GM18517 (cell line): ENCODE results near the gene ORMDL3.
"Not testable (repeated sequence)": the region's sequence is repeated elsewhere in the genome, so short reads cannot be mapped to it uniquely, and the experiment has no call there.

ENCODE experiments used
- ATAC-seq: cut with Tn5 transposase; IDR thresholded peaks from one replicate; pipeline ENCODE4 v1.9.1; 2021; ENCODE audit warnings: mild to moderate bottlenecking, moderate library complexity; ENCODE audit not compliant: unreplicated experiment

ORMDL3 gene

GRCh38 chr17:39950871-39951348 is 23.5 kb upstream of the ORMDL3 start:
- no peak for ATAC-seq

GRCh38 chr17:39949028-39949427 is 21.6 kb upstream of the ORMDL3 start:
- no peak for ATAC-seq

- not testable (repeated sequence) for ATAC-seq
These were observed 21.1 kb upstream of the ORMDL3 start for GRCh38 chr17:39948489-39948828.

- no peak for ATAC-seq
These were observed 19.3 kb upstream of the ORMDL3 start for GRCh38 chr17:39946551-39947330.

- ATAC-seq = no peak
These were observed 17.0 kb upstream of the ORMDL3 start for GRCh38 chr17:39944393-39944711.

- no peak for ATAC-seq
These were observed 16.4 kb upstream of the ORMDL3 start for GRCh38 chr17:39943702-39944392.

GRCh38 chr17:39939588-39940419 is 12.4 kb upstream of the ORMDL3 start:
- peak; percentile 59 for ATAC-seq

GRCh38 chr17:39939106-39939505 is 11.7 kb upstream of the ORMDL3 start:
- no peak for ATAC-seq

GRCh38 chr17:39938140-39938869 is 10.9 kb upstream of the ORMDL3 start:
- ATAC-seq = no peak

GRCh38 chr17:39937447-39937846 is 10.0 kb upstream of the ORMDL3 start:
- ATAC-seq = no peak

GRCh38 chr17:39935909-39936308 is 8.5 kb upstream of the ORMDL3 start:
- ATAC-seq = no peak

GRCh38 chr17:39934324-39934723 is 6.9 kb upstream of the ORMDL3 start:
- ATAC-seq = no peak

GRCh38 chr17:39933912-39934311 is 6.5 kb upstream of the ORMDL3 start:
- no peak for ATAC-seq

GRCh38 chr17:39929646-39930407 is 2.4 kb upstream of the ORMDL3 start:
- ATAC-seq = no peak

- ATAC-seq = no peak
These were observed 1.7 kb upstream of the ORMDL3 start for GRCh38 chr17:39928858-39929645.

GRCh38 chr17:39927929-39928857 is 792 bp upstream of the ORMDL3 start:
- ATAC-seq = peak; percentile 9

GRCh38 chr17:39926588-39927100 is 757 bp downstream of the ORMDL3 start:
- no peak for ATAC-seq

- no peak for ATAC-seq
These were observed 1.2 kb downstream of the ORMDL3 start for GRCh38 chr17:39926135-39926587.
